GM12878 (cell line): ENCODE measurements around the gene LSM14B. TPM values are rescaled to one million over a fixed set of nuclear protein-coding genes. Genes with fewer than 3 reads are reported as not detected.

ENCODE experiments used
- ATAC-seq: fragments of 200-7000 bp; cut with Tn5 transposase; 3 replicates; pipeline ENCODE4 v1.9.1; 2020; ENCODE audit warnings: mild to moderate bottlenecking, moderate library complexity
- BruUV-seq: library from RNA; stranded (reverse); fragments of 400-500 nt; replicated peaks from 2 replicates; lab custom pipeline; 2021; lab: Mats Ljungman, UMichigan
- CTCF ChIA-PET: fragments of 300-600 bp; sonication (Branson Sonifier 250); formaldehyde crosslinking; extraction: SDS; loops from one replicate; lab custom pipeline; 2021; ENCODE audit warnings: inconsistent platforms; lab: Yijun Ruan, JAX
- POLR2A ChIA-PET: fragments of 350-600 bp; formaldehyde crosslinking; extraction: SDS; loops from one replicate; lab custom pipeline; 2021; ENCODE audit warnings: inconsistent platforms; lab: Charles Lee
- RAD21 ChIA-PET: fragments of 300-600 bp; sonication (Branson Sonifier 250); formaldehyde crosslinking; loops from one replicate; lab custom pipeline; 2023; ENCODE audit warnings: antibody characterized with exemption; ENCODE audit not compliant: unreplicated experiment; lab: Charles Lee
- SMC1A ChIA-PET: fragments of 300-600 bp; sonication (Branson Sonifier 250); formaldehyde crosslinking; loops from one replicate; lab custom pipeline; 2023; ENCODE audit not compliant: unreplicated experiment, uncharacterized antibody; lab: Charles Lee
- DNase-seq: peaks from one replicate; pipeline ENCODE4 v3.0.0-alpha.2; 2011; ENCODE audit warnings: low read depth, low spot score
- FAIRE-seq: peaks from 3 replicates; lab custom pipeline; 2011; peaks lifted over from hg19 to GRCh38; lab: Jason Lieb, UNC
- H2AFZ ChIP-seq: 2 replicates; pipeline ENCODE4 v1.6.0; 2011; ENCODE audit warnings: low read depth, low read length, control low read depth; ENCODE audit not compliant: control insufficient read depth
- H3K27ac ChIP-seq: 2 replicates; pipeline ENCODE4 v1.5.1; 2011; ENCODE audit warnings: control low read depth; ENCODE audit not compliant: control insufficient read depth, insufficient read depth
- H3K27me3 ChIP-seq, 2 experiments: replicated peaks in 1 of 2; 2 replicates each; pipeline versions ENCODE4 v1.6.0 to v1.6.1; 2011; ENCODE audit warnings: low read length in 1 of 2; ENCODE audit not compliant: control insufficient read depth in 2 of 2, insufficient read depth in 2 of 2
- H3K36me3 ChIP-seq, 2 experiments: 2 replicates each; pipeline ENCODE4 v1.5.1; 2011; ENCODE audit warnings: low read length in 1 of 2; ENCODE audit not compliant: control insufficient read depth in 2 of 2, insufficient read depth in 2 of 2
- H3K4me1 ChIP-seq: 2 replicates; pipeline ENCODE4 v1.6.1; 2011; ENCODE audit warnings: mild to moderate bottlenecking, low read length, moderate library complexity, mixed read lengths; ENCODE audit not compliant: control insufficient read depth, insufficient read depth
- H3K4me2 ChIP-seq: 2 replicates; pipeline ENCODE4 v1.6.0; 2011; ENCODE audit warnings: control low read depth; ENCODE audit not compliant: control insufficient read depth, insufficient read depth
- H3K4me3 ChIP-seq: fragments of 200-600 bp; sonication (generic); 2 replicates; pipeline ENCODE4 v1.5.1; 2016
- H3K79me2 ChIP-seq: 2 replicates; pipeline ENCODE4 v1.6.0; 2011; ENCODE audit warnings: low read length; ENCODE audit not compliant: control insufficient read depth, insufficient read depth
- H3K9ac ChIP-seq: 2 replicates; pipeline ENCODE4 v1.8.0; 2011; ENCODE audit warnings: low read length, control low read depth, mixed read lengths; ENCODE audit not compliant: control insufficient read depth, insufficient read depth
- H3K9me3 ChIP-seq: replicated peaks from 3 replicates; pipeline ENCODE4 v1.5.1; 2011; ENCODE audit warnings: mild to moderate bottlenecking, low read length; ENCODE audit not compliant: control insufficient read depth, insufficient read depth
- H4K20me1 ChIP-seq: 2 replicates; pipeline ENCODE4 v1.6.0; 2011; ENCODE audit not compliant: control insufficient read depth, insufficient read depth
- CEBPB ChIP-seq, 2 experiments: fragments of 150-350 bp in 1 of 2; IDR thresholded peaks; 2 replicates each; pipeline ENCODE4 v1.6.1; 2012 to 2014; ENCODE audit warnings: low read depth in 2 of 2, low read length in 2 of 2, borderline replicate concordance in 1 of 2, inconsistent platforms in 1 of 2
- CEBPZ ChIP-seq: fragments of 150-350 bp; IDR thresholded peaks from 2 replicates; pipeline ENCODE4 v1.6.1; 2016; ENCODE audit warnings: low read depth, low read length
- JUNB ChIP-seq: IDR thresholded peaks from 2 replicates; pipeline ENCODE4 v1.6.1; 2016; ENCODE audit warnings: antibody characterized with exemption, mild to moderate bottlenecking
- JUND ChIP-seq: IDR thresholded peaks from 2 replicates; pipeline ENCODE4 v1.6.1; 2012; ENCODE audit warnings: low read depth, mild to moderate bottlenecking, low read length, improper control_type of control experiment, moderate library complexity
- PAX5 ChIP-seq: IDR thresholded peaks from 2 replicates; pipeline ENCODE4 v1.6.1; 2011; ENCODE audit warnings: low read depth, low read length, borderline replicate concordance
- PBX3 ChIP-seq: IDR thresholded peaks from 2 replicates; pipeline ENCODE4 v1.6.1; 2011; ENCODE audit warnings: mild to moderate bottlenecking, low read depth, low read length, moderate library complexity; ENCODE audit not compliant: insufficient replicate concordance
- SMARCA5 ChIP-seq: fragments of 450-650 bp; IDR thresholded peaks from 2 replicates; pipeline ENCODE4 v1.6.1; 2017; ENCODE audit warnings: mild to moderate bottlenecking
- TCF12 ChIP-seq: IDR thresholded peaks from 2 replicates; pipeline ENCODE4 v1.6.1; 2011; ENCODE audit warnings: low read depth, mild to moderate bottlenecking, low read length
- USF2 ChIP-seq: IDR thresholded peaks from 2 replicates; pipeline ENCODE4 v1.6.1; 2011; ENCODE audit warnings: low read depth, low read length, improper control_type of control experiment, borderline replicate concordance
- ZNF384 ChIP-seq: IDR thresholded peaks from 2 replicates; pipeline ENCODE4 v1.6.1; 2012; ENCODE audit warnings: low read depth, mild to moderate bottlenecking, low read length, improper control_type of control experiment, borderline replicate concordance
- ZZZ3 ChIP-seq: IDR thresholded peaks from 2 replicates; pipeline ENCODE4 v1.6.1; 2011; ENCODE audit warnings: low read depth; ENCODE audit not compliant: control insufficient read depth, insufficient read length
- WGBS: methylation state at CpG from one replicate; pipeline ENCODE4 v1.1.6; 2016; ENCODE audit warnings: low lambda C conversion rate; ENCODE audit not compliant: insufficient replicate concordance, insufficient coverage; ENCODE audit errors: missing lambda C conversion rate; 5-methylcytosine and 5-hydroxymethylcytosine counted together
- in situ Hi-C: fragments of 300-500 bp; cut with MboI; formaldehyde crosslinking; loops from 9 replicates; pipeline ENCODE4 v1.14.3; 2018; ENCODE audit warnings: mixed read lengths
- intact Hi-C: fragments of 100-400 bp; cut with micrococcal nuclease; formaldehyde crosslinking; loops from one replicate; pipeline ENCODE4 v1.14.2; 2022; ENCODE audit not compliant: unreplicated experiment
- polyA plus RNA-seq, 11 experiments: library from polyadenylated mRNA; depleted of rRNA in 4 of 11; unstranded in 6 of 11; stranded (reverse) in 5 of 11; fragments of >200 nt; fragmentation: Nextera tagmentation in 4 of 11; fragmentation: Illumina TruSeq in 1 of 11; extraction: Ambion mirVana in 4 of 11; extraction: Trizol in 1 of 11; gene quantifications; 1 replicate in 1 of 11; 2 replicates in 10 of 11; pipeline versions ENCODE4 v1.2.1 to v1.2.3, GENCODE V29; 2011 to 2016; ENCODE audit warnings: inconsistent platforms in 2 of 11, missing spikeins in 2 of 11, low read depth in 1 of 11
- total RNA-seq, 4 experiments: library from RNA; depleted of rRNA in 3 of 4; stranded (reverse); fragments of >200 nt in 3 of 4; fragmentation: Illumina TruSeq in 1 of 4; extraction: Trizol in 1 of 4; gene quantifications; 2 replicates each; pipeline versions ENCODE4 v1.2.1 to v1.2.3, GENCODE V29; 2013 to 2021

LSM14B gene
- total and polyA plus RNA-seq, 10 of the 15 experiments (the other 5 are each of a cell fraction or from before 2014, with no cell fraction given) = 0.56 to 34.3 (median 15.6) TPM

GRCh38 chr20:62171245-62171644, 49.0 kb downstream of the LSM14B start:
- intact Hi-C loops (no loop called here), in situ Hi-C loops (no loop called here)
- RAD21 ChIA-PET = no interaction called here
- over 99% methylated on average over 8 of the region's 8 CpGs for WGBS
- no peak overlapping the region for H3K9ac ChIP-seq
- FAIRE-seq (no peak), DNase-seq (no peak), ATAC-seq (no peak)
- no peak overlapping the region for H3K4me2 ChIP-seq
- TF ChIP-seq SMARCA5 (no peak), ZZZ3 (no peak), PBX3 (no peak), CEBPB (IDR thresholded peaks at IDR 0.05; ENCODE audit: borderline replicate concordance in 1 of 2, low read depth in 2 of 2, low read length in 2 of 2) (no peak), JUND (no peak)
- no peak overlapping the region for H2AFZ ChIP-seq
- POLR2A ChIA-PET = no interaction called here
- CTCF ChIA-PET = no interaction called here
- no peaks in the 10 kb centered on the region for H3K4me1 ChIP-seq
- no peaks in the 10 kb centered on the region for H3K27me3 ChIP-seq
- no peaks in the 10 kb centered on the region for H4K20me1 ChIP-seq
- H3K27ac ChIP-seq = no peak overlapping the region
- peaks cover 0 to 4% of the 10 kb centered on the region in 2 experiments; a peak in 3 of 4 replicates for H3K36me3 ChIP-seq
- no peaks in the 10 kb centered on the region for H3K79me2 ChIP-seq
- H3K4me3 ChIP-seq = no peak overlapping the region
- SMC1A ChIA-PET = no interaction called here
- no TSS peak for BruUV-seq
- H3K9me3 ChIP-seq = no peaks in the 10 kb centered on the region

GRCh38 chr20:62172666-62173065, 50.4 kb downstream of the LSM14B start:
- Histone ChIP-seq H3K27ac (no peak overlapping the region), H3K4me1 (no peaks in the 10 kb centered on the region), H3K36me3 (peaks cover 0 to 2% of the 10 kb centered on the region in 2 experiments; a peak in 3 of 4 replicates), H3K9ac (no peak overlapping the region), H4K20me1 (no peaks in the 10 kb centered on the region), H3K9me3 (no peaks in the 10 kb centered on the region), H3K79me2 (no peaks in the 10 kb centered on the region), H3K4me3 (no peak overlapping the region), H3K27me3 (no peaks in the 10 kb centered on the region), H3K4me2 (no peak overlapping the region), H2AFZ (no peak overlapping the region)
- FAIRE-seq (no peak), DNase-seq (no peak), ATAC-seq (no peak)
- 96% methylated on average over 14 of the region's 18 CpGs for WGBS
- no TSS peak for BruUV-seq
- in situ Hi-C loops (no loop called here), intact Hi-C loops (no loop called here)
- SMC1A ChIA-PET = no interaction called here
- POLR2A ChIA-PET = no interaction called here
- CTCF ChIA-PET = interaction anchor here (1.0 kb wide), 1 partner anchor 15 kb away, joined by 3 read pairs; no protein-coding TSS in a partner anchor
- RAD21 ChIA-PET = no interaction called here
- no peak for TF ChIP-seq USF2
- no peak for TF ChIP-seq CEBPZ
- no peak for TF ChIP-seq ZNF384
- TF ChIP-seq PAX5 = no peak
- no peak for TF ChIP-seq ZZZ3
- no peak for TF ChIP-seq JUNB
- no peak for TF ChIP-seq TCF12
